ENCODE results near the gene CUTA.

- TF ChIP-seq CTCF (conservative IDR thresholded peaks at IDR 0.05; ENCODE audit: low read length) (no peak), EZH2phosphoT487 (IDR thresholded peaks at IDR 0.05; ENCODE audit: borderline replicate concordance) (no peak)
These were observed 15.8 kb upstream of the CUTA start for GRCh38 chr6:33433544-33434191.
